OCI-LY1 (cell line): ENCODE results near the gene SLC4A1AP.

Source experiments
- H2AFZ ChIP-seq: fragments of 200-600 bp; sonication (generic), shearing (Covaris generic); 2 replicates; pipeline ENCODE4 v1.6.0; 2014; ENCODE audit warnings: antibody characterized with exemption, mild to moderate bottlenecking, low read length
- H3F3A ChIP-seq: fragments of 200-600 bp; sonication (generic), shearing (Covaris generic); 2 replicates; pipeline ENCODE4 v1.6.0; 2014; ENCODE audit warnings: mild to moderate bottlenecking, antibody characterized with exemption, low read length, moderate library complexity; ENCODE audit not compliant: insufficient read depth
- H3K27ac ChIP-seq: fragments of 200-600 bp; sonication (generic); 2 replicates; pipeline ENCODE4 v1.5.1; 2014; ENCODE audit warnings: low read length, mixed run types, mild to moderate bottlenecking, low read depth; ENCODE audit not compliant: poor library complexity, severe bottlenecking
- H3K27me3 ChIP-seq: fragments of 200-600 bp; sonication (generic); 2 replicates; pipeline ENCODE4 v1.6.0; 2014; ENCODE audit warnings: antibody characterized with exemption, mild to moderate bottlenecking, low read length, moderate library complexity; ENCODE audit not compliant: insufficient read depth
- H3K36me3 ChIP-seq: fragments of 200-600 bp; sonication (generic); 2 replicates; pipeline ENCODE4 v1.6.1; 2014; ENCODE audit warnings: mild to moderate bottlenecking, antibody characterized with exemption, low read length, moderate library complexity, mixed read lengths; ENCODE audit not compliant: insufficient read depth
- H3K4me1 ChIP-seq: fragments of 200-600 bp; sonication (generic); 2 replicates; pipeline ENCODE4 v1.5.1; 2014; ENCODE audit warnings: mild to moderate bottlenecking, low read length, moderate library complexity; ENCODE audit not compliant: insufficient read depth, severe bottlenecking
- H3K4me2 ChIP-seq: fragments of 200-600 bp; sonication (generic), shearing (Covaris generic); 2 replicates; pipeline ENCODE4 v1.6.1; 2014; ENCODE audit warnings: low read length
- H3K4me3 ChIP-seq: fragments of 200-600 bp; sonication (generic); 2 replicates; pipeline ENCODE4 v1.5.1; 2014; ENCODE audit warnings: low read length, low read depth, mild to moderate bottlenecking, mixed read lengths; ENCODE audit not compliant: poor library complexity, severe bottlenecking
- H3K79me2 ChIP-seq: fragments of 200-600 bp; shearing (Covaris generic); 2 replicates; pipeline ENCODE4 v1.6.1; 2016; ENCODE audit warnings: mixed run types, low read length, mixed read lengths; ENCODE audit not compliant: insufficient read depth
- H3K9ac ChIP-seq: fragments of 200-600 bp; sonication (generic), shearing (Covaris generic); 2 replicates; pipeline ENCODE4 v1.6.1; 2014; ENCODE audit warnings: mild to moderate bottlenecking, low read length, mixed read lengths
- H3K9me2 ChIP-seq: fragments of 200-600 bp; sonication (generic), shearing (Covaris generic); 2 replicates; pipeline ENCODE4 v1.6.1; 2014; ENCODE audit warnings: low read depth, mild to moderate bottlenecking, low read length, mixed read lengths
- H3K9me3 ChIP-seq: fragments of 200-600 bp; shearing (Covaris generic); 2 replicates; pipeline ENCODE4 v1.6.1; 2014; ENCODE audit warnings: low read length, mixed read lengths
- H4K20me1 ChIP-seq: fragments of 200-600 bp; sonication (generic), shearing (Covaris generic); 2 replicates; pipeline ENCODE4 v1.6.0; 2016; ENCODE audit warnings: mild to moderate bottlenecking, low read length; ENCODE audit not compliant: insufficient read depth
- CTCF ChIP-seq: fragments of 200-600 bp; sonication (generic), shearing (Covaris generic); IDR thresholded peaks from 2 replicates; pipeline ENCODE4 v1.5.1; 2017; ENCODE audit warnings: mild to moderate bottlenecking, antibody characterized with exemption, low read length, moderate library complexity, mixed read lengths
- EZH2 ChIP-seq: fragments of 200-600 bp; sonication (generic), shearing (Covaris generic); IDR thresholded peaks from 2 replicates; pipeline ENCODE4 v1.8.0; 2017; ENCODE audit warnings: borderline replicate concordance, mixed run types, mild to moderate bottlenecking, antibody characterized with exemption, low read length, moderate library complexity, mixed read lengths

SLC4A1AP gene

GRCh38 chr2:27715318-27716210 lies 51.9 kb downstream of the SLC4A1AP start:
- Histone ChIP-seq H2AFZ (no peak overlapping the region), H3K4me2 (no peak overlapping the region)

GRCh38 chr2:27716301-27717069 lies 52.8 kb downstream of the SLC4A1AP start:
- no peak overlapping the region for H3K4me2 ChIP-seq
- H4K20me1 ChIP-seq = no peaks in the 10 kb centered on the region
- H3K4me1 ChIP-seq = no peaks in the 10 kb centered on the region
- no peaks in the 10 kb centered on the region for H3K9me2 ChIP-seq
- H3K9me3 ChIP-seq = no peaks in the 10 kb centered on the region
- no peak overlapping the region for H2AFZ ChIP-seq
- H3K79me2 ChIP-seq = no peaks in the 10 kb centered on the region
- H3K9ac ChIP-seq = no peak overlapping the region
- no peak overlapping the region for H3K4me3 ChIP-seq
- TF ChIP-seq CTCF (no peak), EZH2 (no peak)
- no peaks in the 10 kb centered on the region for H3F3A ChIP-seq
- no peak overlapping the region for H3K27ac ChIP-seq
- H3K27me3 ChIP-seq = 0 out of 2 replicates have a peak, but pooled peaks cover 3% of the 10 kb centered on the region
- no peaks in the 10 kb centered on the region for H3K36me3 ChIP-seq

More at GRCh38 chr2:27715318-27716210, 51.9 kb downstream of the SLC4A1AP start:
- H3K27me3 ChIP-seq = 0 out of 2 replicates have a peak, but pooled peaks cover 3% of the 10 kb centered on the region
- H3K79me2 ChIP-seq = no peaks in the 10 kb centered on the region
- H3K4me3 ChIP-seq = no peak overlapping the region
- no peak overlapping the region for H3K9ac ChIP-seq
- no peaks in the 10 kb centered on the region for H3K9me3 ChIP-seq
- no peak overlapping the region for H3K27ac ChIP-seq
- no peak for TF ChIP-seq CTCF
- TF ChIP-seq EZH2 = no peak
- H3K9me2 ChIP-seq = no peaks in the 10 kb centered on the region
- no peaks in the 10 kb centered on the region for H3K36me3 ChIP-seq
- H4K20me1 ChIP-seq = no peaks in the 10 kb centered on the region
- no peaks in the 10 kb centered on the region for H3F3A ChIP-seq
- no peaks in the 10 kb centered on the region for H3K4me1 ChIP-seq

GRCh38 chr2:27717070-27717795 lies 53.5 kb downstream of the SLC4A1AP start:
- Histone ChIP-seq H3K4me1 (no peaks in the 10 kb centered on the region), H3K4me2 (no peak overlapping the region), H3F3A (no peaks in the 10 kb centered on the region), H3K9me2 (no peaks in the 10 kb centered on the region), H3K27me3 (0 out of 2 replicates have a peak, but pooled peaks cover 3% of the 10 kb centered on the region), H3K9me3 (no peaks in the 10 kb centered on the region), H3K36me3 (no peaks in the 10 kb centered on the region), H2AFZ (no peak overlapping the region), H3K9ac (no peak overlapping the region), H3K4me3 (no peak overlapping the region), H3K79me2 (no peaks in the 10 kb centered on the region), H4K20me1 (no peaks in the 10 kb centered on the region), H3K27ac (no peak overlapping the region)
- TF ChIP-seq EZH2 (no peak), CTCF (no peak)
